Karpas-422 (cell line): Measurements from ENCODE around the gene EPN2. TPM values are rescaled to one million over a fixed set of nuclear protein-coding genes. Genes with fewer than 3 reads are reported as not detected.
"Not testable (repeated sequence)": the region's sequence is repeated elsewhere in the genome, so short reads cannot be mapped to it uniquely, and the experiment has no call there.

Experiments used
- DNase-seq: peaks from one replicate; pipeline ENCODE4 v3.0.0-alpha.2; 2015
- H2AFZ ChIP-seq: fragments of 200-600 bp; sonication (generic); 2 replicates; pipeline ENCODE4 v1.6.1; 2014; ENCODE audit warnings: antibody characterized with exemption, low read length, mixed read lengths
- H3K27ac ChIP-seq: fragments of 200-600 bp; sonication (generic); 2 replicates; pipeline ENCODE4 v1.5.1; 2014; ENCODE audit warnings: mild to moderate bottlenecking, low read length, moderate library complexity
- H3K27me3 ChIP-seq: fragments of 200-600 bp; sonication (generic); 2 replicates; pipeline ENCODE4 v1.6.1; 2014; ENCODE audit warnings: low read length, mixed read lengths
- H3K36me3 ChIP-seq: fragments of 200-600 bp; sonication (generic); 2 replicates; pipeline ENCODE4 v1.6.1; 2014; ENCODE audit warnings: low read length, mixed read lengths; ENCODE audit not compliant: insufficient read depth
- H3K4me1 ChIP-seq: fragments of 200-600 bp; sonication (generic); 2 replicates; pipeline ENCODE4 v1.6.1; 2014; ENCODE audit warnings: mild to moderate bottlenecking, low read length, mixed read lengths
- H3K4me2 ChIP-seq: fragments of 200-600 bp; sonication (generic); 2 replicates; pipeline ENCODE4 v1.6.1; 2014; ENCODE audit warnings: low read length, low read depth, mild to moderate bottlenecking; ENCODE audit not compliant: poor library complexity, severe bottlenecking
- H3K4me3 ChIP-seq: fragments of 200-600 bp; sonication (generic); 2 replicates; pipeline ENCODE4 v1.5.1; 2014; ENCODE audit warnings: mild to moderate bottlenecking, antibody characterized with exemption, low read length, mixed read lengths
- H3K79me2 ChIP-seq: fragments of 200-600 bp; sonication (generic); 2 replicates; pipeline ENCODE4 v1.6.1; 2014; ENCODE audit warnings: mild to moderate bottlenecking, low read length, mixed read lengths
- H3K9ac ChIP-seq: fragments of 200-600 bp; sonication (generic); 2 replicates; pipeline ENCODE4 v1.6.0; 2014; ENCODE audit warnings: low read length
- H3K9me2 ChIP-seq: fragments of 200-600 bp; sonication (generic), shearing (Covaris generic); replicated peaks from 2 replicates; pipeline ENCODE4 v1.6.0; 2014; ENCODE audit warnings: mild to moderate bottlenecking, low read length, moderate library complexity; ENCODE audit not compliant: insufficient read depth
- H3K9me3 ChIP-seq: fragments of 300-700, 200-600 bp; sonication (generic); 2 replicates; pipeline ENCODE4 v1.6.1; 2014; ENCODE audit warnings: low read length, mixed read lengths
- H4K20me1 ChIP-seq: fragments of 200-600 bp; sonication (generic); 2 replicates; pipeline ENCODE4 v1.6.1; 2014; ENCODE audit warnings: mild to moderate bottlenecking, antibody characterized with exemption, low read length, low read depth; ENCODE audit not compliant: insufficient read depth
- total RNA-seq: library from RNA; depleted of rRNA; stranded (reverse); fragments of >200 nt; shearing (Covaris generic); gene quantifications from 2 replicates; pipeline ENCODE4 v1.2.3, GENCODE V29; 2014; ENCODE audit warnings: low replicate concordance

EPN2 gene
- total RNA-seq, 1 experiment from 2014 or later: 17.6 TPM

- H3K79me2 ChIP-seq, DNase-seq, H3K9ac ChIP-seq, H3K27ac ChIP-seq, H3K9me3 ChIP-seq, H3K36me3 ChIP-seq, H3K9me2 ChIP-seq, H3K4me3 ChIP-seq, H3K4me1 ChIP-seq, H3K27me3 ChIP-seq, H4K20me1 ChIP-seq, H3K4me2 ChIP-seq, H2AFZ ChIP-seq: not testable (repeated sequence)
Measured at GRCh38 chr17:19215074-19215860, 21.9 kb upstream of the EPN2 start.

- not testable (repeated sequence) for H3K4me2 ChIP-seq, H3K9me2 ChIP-seq, H3K36me3 ChIP-seq, H3K27me3 ChIP-seq, H3K79me2 ChIP-seq, DNase-seq, H2AFZ ChIP-seq, H4K20me1 ChIP-seq, H3K27ac ChIP-seq, H3K4me3 ChIP-seq, H3K9me3 ChIP-seq, H3K9ac ChIP-seq, H3K4me1 ChIP-seq
Measured at GRCh38 chr17:19216148-19216926, 20.8 kb upstream of the EPN2 start.

DNA sequence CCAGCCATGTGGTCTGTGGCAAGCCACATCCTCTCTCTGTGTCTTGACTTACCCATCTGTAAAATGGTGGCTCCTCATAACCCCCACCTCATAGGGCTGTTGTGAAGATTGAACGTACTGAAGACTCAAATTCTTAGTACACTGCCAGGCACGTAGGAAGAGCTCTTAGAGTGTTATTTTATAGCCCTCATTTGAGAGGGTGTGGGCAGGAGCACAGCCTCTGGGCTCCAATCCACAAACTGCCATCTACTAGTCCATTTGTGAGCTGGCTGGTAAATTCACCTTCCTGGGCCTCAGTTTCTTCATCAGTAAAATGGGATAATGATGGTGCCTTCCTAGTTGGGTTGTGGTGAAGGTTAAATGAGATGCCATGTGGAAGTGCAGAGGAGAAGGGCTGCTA is 18.3 kb upstream of the EPN2 start:
- H3K27me3 ChIP-seq, H3K4me2 ChIP-seq, H3K9ac ChIP-seq, H3K9me3 ChIP-seq, H4K20me1 ChIP-seq, H3K27ac ChIP-seq, H3K9me2 ChIP-seq, H3K79me2 ChIP-seq, DNase-seq, H2AFZ ChIP-seq, H3K4me3 ChIP-seq, H3K4me1 ChIP-seq, H3K36me3 ChIP-seq: not testable (repeated sequence)

- H3K27ac ChIP-seq, H3K9ac ChIP-seq, H3K4me2 ChIP-seq, H2AFZ ChIP-seq, H3K27me3 ChIP-seq, H3K79me2 ChIP-seq, H3K36me3 ChIP-seq, H4K20me1 ChIP-seq, H3K4me1 ChIP-seq, H3K9me3 ChIP-seq, H3K9me2 ChIP-seq, H3K4me3 ChIP-seq, DNase-seq: not testable (repeated sequence)
Measured at GRCh38 chr17:19219384-19219783, 17.8 kb upstream of the EPN2 start.

DNA sequence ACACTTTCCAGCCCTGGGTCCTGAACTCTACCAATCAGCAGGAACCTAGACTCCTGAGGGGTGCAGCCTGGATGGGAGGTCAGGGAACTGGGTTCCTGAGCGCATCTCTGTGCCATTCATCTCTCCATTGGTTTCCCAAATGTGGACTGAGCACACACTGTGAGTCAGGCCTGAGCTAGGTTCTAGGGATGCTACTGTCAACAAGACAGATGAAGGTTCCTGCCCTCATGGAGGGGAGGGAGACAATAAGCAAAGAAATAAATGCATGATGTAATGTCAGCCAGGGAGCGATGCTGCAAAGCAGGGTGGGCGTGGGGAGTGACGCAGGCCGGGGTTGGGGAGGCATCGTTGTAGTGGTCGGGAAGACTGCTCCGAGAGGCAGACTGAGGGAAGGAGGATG is 17.0 kb upstream of the EPN2 start:
- H3K9ac ChIP-seq, H3K36me3 ChIP-seq, H3K27ac ChIP-seq, DNase-seq, H3K4me1 ChIP-seq, H3K4me3 ChIP-seq, H3K9me3 ChIP-seq, H3K79me2 ChIP-seq, H4K20me1 ChIP-seq, H3K9me2 ChIP-seq, H2AFZ ChIP-seq, H3K4me2 ChIP-seq, H3K27me3 ChIP-seq: not testable (repeated sequence)

DNA sequence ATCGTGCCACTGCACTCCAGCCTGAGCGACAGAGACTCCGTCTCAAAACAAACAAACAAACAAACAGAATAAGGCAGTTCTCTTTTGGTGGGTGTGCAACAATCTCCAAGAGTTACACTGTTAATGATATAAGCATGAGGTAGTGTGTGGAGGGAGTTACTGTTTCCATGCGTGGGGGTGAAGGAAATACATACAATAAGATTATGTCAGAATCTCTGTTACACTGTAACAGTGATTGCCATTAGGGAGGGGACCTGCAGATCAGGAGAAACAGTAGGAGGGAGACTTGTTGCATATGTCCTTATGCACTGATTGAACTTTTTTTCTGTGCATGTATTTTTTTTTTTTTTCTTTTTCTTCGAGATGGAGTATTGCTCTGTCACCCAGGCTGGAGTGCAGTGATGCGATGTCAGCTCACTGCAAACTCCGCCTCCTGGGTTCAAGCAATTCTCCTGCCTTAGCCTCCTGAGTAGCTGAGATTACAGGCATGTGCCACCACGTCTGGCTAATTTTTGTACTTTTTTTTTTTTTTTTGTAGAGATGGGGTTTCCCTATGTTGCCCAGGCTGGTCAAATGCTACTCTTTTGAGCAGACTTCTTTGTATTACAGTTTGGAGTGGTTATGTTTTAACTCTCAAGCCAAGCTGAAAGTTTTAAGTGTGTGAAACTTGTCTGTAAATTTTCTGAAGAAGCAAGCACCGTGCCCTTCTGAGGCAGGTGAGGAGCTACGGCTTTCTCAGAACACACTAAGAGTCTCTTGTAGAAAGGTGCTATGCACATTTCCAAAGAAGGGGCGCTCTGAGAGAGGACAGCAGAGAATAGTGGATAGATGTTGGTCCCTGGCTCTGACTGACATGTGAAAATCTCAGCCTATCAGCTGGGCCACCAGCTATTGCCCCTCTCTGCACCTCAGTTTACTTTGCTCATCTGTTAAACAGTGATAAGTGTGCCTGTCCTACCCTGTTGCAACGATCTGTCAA is 10.3 kb upstream of the EPN2 start:
- H3K79me2 ChIP-seq, H3K36me3 ChIP-seq, H3K9ac ChIP-seq, H3K27ac ChIP-seq, H3K4me1 ChIP-seq, DNase-seq, H3K9me2 ChIP-seq, H3K4me3 ChIP-seq, H3K27me3 ChIP-seq, H4K20me1 ChIP-seq, H3K4me2 ChIP-seq, H2AFZ ChIP-seq, H3K9me3 ChIP-seq: not testable (repeated sequence)

- H3K9me3 ChIP-seq, H3K27ac ChIP-seq, H3K4me1 ChIP-seq, H3K9ac ChIP-seq, DNase-seq, H3K79me2 ChIP-seq, H3K4me2 ChIP-seq, H4K20me1 ChIP-seq, H3K4me3 ChIP-seq, H3K36me3 ChIP-seq, H2AFZ ChIP-seq, H3K27me3 ChIP-seq, H3K9me2 ChIP-seq: not testable (repeated sequence)
Measured at GRCh38 chr17:19234676-19235075, 2.5 kb upstream of the EPN2 start.
